Endothelial cell of umbilical vein (primary cell): ENCODE data around the gene RPS6KA4. TPM values are rescaled to one million over a fixed set of nuclear protein-coding genes. Genes with fewer than 3 reads are reported as not detected.

Source experiments
- BruUV-seq: library from RNA; stranded (reverse); fragments of 400-500 nt; replicated peaks from 2 replicates; lab custom pipeline; 2021; lab: Mats Ljungman, UMichigan
- CTCF ChIA-PET: fragments of 300-600, 350-600 bp; sonication (Branson Sonifier 250); formaldehyde crosslinking; loops from one replicate; lab custom pipeline; 2021; ENCODE audit warnings: antibody characterized with exemption, inconsistent platforms; lab: Charles Lee
- POLR2A ChIA-PET: fragments of 300-600, 350-600 bp; sonication (Branson Sonifier 250); formaldehyde crosslinking; loops from one replicate; lab custom pipeline; 2021; ENCODE audit warnings: antibody characterized with exemption, inconsistent platforms; lab: Charles Lee
- DNase-seq: peaks from one replicate; pipeline ENCODE4 v3.0.0-alpha.2; 2011; ENCODE audit warnings: low read depth, low spot score
- FAIRE-seq: peaks from 2 replicates; lab custom pipeline; 2011; peaks lifted over from hg19 to GRCh38; lab: Jason Lieb, UNC
- H2AFZ ChIP-seq: 2 replicates; pipeline ENCODE4 v1.6.0; 2012; ENCODE audit warnings: low read depth, low read length, control low read depth, inconsistent platforms
- H3K27ac ChIP-seq: 2 replicates; pipeline ENCODE4 v1.5.1; 2011; ENCODE audit warnings: low read depth, mild to moderate bottlenecking, control low read depth, low read length, moderate library complexity; ENCODE audit not compliant: insufficient read depth
- H3K27me3 ChIP-seq, 2 experiments: 2 replicates each; pipeline versions ENCODE4 v1.6.0 to v1.6.1; 2011; ENCODE audit warnings: low read length in 2 of 2, mixed read lengths in 1 of 2; ENCODE audit not compliant: control insufficient read depth in 2 of 2, insufficient read depth in 2 of 2
- H3K36me3 ChIP-seq, 2 experiments: 2 replicates in 1 of 2; 3 replicates in 1 of 2; pipeline ENCODE4 v1.5.1; 2011; ENCODE audit warnings: low read length in 2 of 2, mild to moderate bottlenecking in 1 of 2, moderate library complexity in 1 of 2; ENCODE audit not compliant: control insufficient read depth in 2 of 2, insufficient read depth in 2 of 2; ENCODE audit errors: extremely low read depth in 1 of 2
- H3K4me1 ChIP-seq: 3 replicates; pipeline ENCODE4 v1.5.1; 2011; ENCODE audit warnings: mild to moderate bottlenecking, low read length; ENCODE audit not compliant: control insufficient read depth, insufficient read depth; ENCODE audit errors: extremely low read depth
- H3K4me2 ChIP-seq: 2 replicates; pipeline ENCODE4 v1.6.1; 2011; ENCODE audit warnings: low read length, control low read depth, mixed read lengths; ENCODE audit not compliant: insufficient read depth
- H3K4me3 ChIP-seq, 3 experiments: fragments of 200-600 bp in 1 of 3; sonication (generic), shearing (Covaris generic) in 1 of 3; replicated peaks in 1 of 3; 2 replicates each; pipeline ENCODE4 v1.5.1; 2011 to 2016; ENCODE audit warnings: control low read depth in 3 of 3, low read length in 3 of 3, mild to moderate bottlenecking in 2 of 3, inconsistent platforms in 1 of 3, low read depth in 1 of 3, moderate library complexity in 1 of 3; ENCODE audit not compliant: insufficient read depth in 1 of 3
- H3K79me2 ChIP-seq: 2 replicates; pipeline ENCODE4 v1.6.0; 2012; ENCODE audit warnings: low read length, inconsistent platforms; ENCODE audit not compliant: control insufficient read depth, insufficient read depth
- H3K9ac ChIP-seq: replicated peaks from 2 replicates; pipeline ENCODE3; 2011; ENCODE audit warnings: low read length, control low read depth; ENCODE audit not compliant: insufficient read depth; ENCODE audit errors: extremely low read depth
- H3K9me1 ChIP-seq: replicated peaks from 3 replicates; pipeline ENCODE4 v1.6.0; 2011; ENCODE audit warnings: mild to moderate bottlenecking, low read length; ENCODE audit not compliant: control insufficient read depth, insufficient read depth; ENCODE audit errors: extremely low read depth
- H3K9me3 ChIP-seq: replicated peaks from 2 replicates; pipeline ENCODE4 v1.5.1; 2012; ENCODE audit warnings: low read length, inconsistent platforms; ENCODE audit not compliant: control insufficient read depth, insufficient read depth
- H4K20me1 ChIP-seq: replicated peaks from 2 replicates; pipeline ENCODE3; 2011; ENCODE audit warnings: mild to moderate bottlenecking, low read length; ENCODE audit not compliant: control insufficient read depth, insufficient read depth; ENCODE audit errors: extremely low read depth
- CTCF ChIP-seq, 2 donors: IDR thresholded peaks; 1 replicate in 1 of 2; 2 replicates in 1 of 2; pipeline ENCODE4 v1.5.1; 2011; ENCODE audit warnings: low read length in 2 of 2, mild to moderate bottlenecking in 2 of 2, moderate library complexity in 2 of 2, control low read depth in 1 of 2, inconsistent platforms in 1 of 2, low read depth in 1 of 2; ENCODE audit not compliant: insufficient read depth in 1 of 2; ENCODE audit errors: extremely low read depth in 1 of 2
- EZH2 ChIP-seq: IDR thresholded peaks from 2 replicates; pipeline ENCODE4 v1.6.1; 2012; ENCODE audit warnings: borderline replicate concordance, low read depth, mild to moderate bottlenecking, moderate library complexity, low read length, inconsistent platforms; ENCODE audit not compliant: severe bottlenecking
- FOS ChIP-seq: IDR thresholded peaks from 2 replicates; pipeline ENCODE4 v1.6.1; 2011; ENCODE audit warnings: mild to moderate bottlenecking, low read length, moderate library complexity, borderline replicate concordance; ENCODE audit not compliant: insufficient read depth
- GATA2 ChIP-seq: IDR thresholded peaks from 2 replicates; pipeline ENCODE4 v1.7.0; 2011; ENCODE audit warnings: low read depth, mild to moderate bottlenecking, moderate library complexity, mixed read lengths, low read length; ENCODE audit not compliant: insufficient read length, insufficient read depth
- JUN ChIP-seq: IDR thresholded peaks from 2 replicates; pipeline ENCODE4 v1.6.1; 2011; ENCODE audit warnings: borderline replicate concordance, low read depth; ENCODE audit not compliant: insufficient read length, insufficient read depth
- MAX ChIP-seq: IDR thresholded peaks from 2 replicates; pipeline ENCODE4 v1.6.1; 2011; ENCODE audit not compliant: insufficient read depth, insufficient read length
- MYC ChIP-seq: IDR thresholded peaks from one replicate; pipeline ENCODE4 v1.6.1; 2011; ENCODE audit warnings: mild to moderate bottlenecking, low read depth, low read length
- POLR2A ChIP-seq: IDR thresholded peaks from 2 replicates; pipeline ENCODE4 v1.6.1; 2012; ENCODE audit warnings: low read depth, mild to moderate bottlenecking, control low read depth, low read length
- POLR2AphosphoS5 ChIP-seq: IDR thresholded peaks from 2 replicates; pipeline ENCODE4 v1.6.1; 2012; ENCODE audit warnings: low read depth, mild to moderate bottlenecking, control low read depth, low read length, moderate library complexity; ENCODE audit not compliant: insufficient read depth
- dilution Hi-C: fragments of 300-500 bp; cut with MboI; formaldehyde crosslinking; loops from one replicate; pipeline ENCODE4 v1.15.0; 2019; ENCODE audit warnings: low sequenced_read_pairs; ENCODE audit not compliant: extremely low pct_ligation_motif_present
- intact Hi-C: fragments of 100-400 bp; cut with micrococcal nuclease; formaldehyde crosslinking; loops from one replicate; pipeline ENCODE4 v1.10.0; 2022
- polyA plus RNA-seq, 4 experiments: library from polyadenylated mRNA; depleted of rRNA in 3 of 4; stranded (reverse) in 3 of 4; unstranded in 1 of 4; fragments of >200 nt; gene quantifications; 2 replicates each; pipeline versions ENCODE4 v1.2.1 to v1.2.3, GENCODE V29; 2011 to 2012; ENCODE audit warnings: missing spikeins in 1 of 4
- total RNA-seq: library from RNA; stranded (reverse); gene quantifications from 2 replicates; pipeline ENCODE4 v1.2.3, GENCODE V29; 2021

The RPS6KA4 gene
- total and polyA plus RNA-seq, 2 donors (not counting 3 experiments of a cell fraction or from before 2014, with no cell fraction given) = 26.5 to 44.1 TPM

- no peaks in the 10 kb centered on the region for H3K4me1 ChIP-seq
- POLR2A ChIA-PET = no interaction called here
- dilution Hi-C loops = no loop called here
- no peaks in the 10 kb centered on the region for H3K79me2 ChIP-seq
- H3K36me3 ChIP-seq = no peaks in the 10 kb centered on the region
- no TSS peak for BruUV-seq
- H3K9me3 ChIP-seq = no peaks in the 10 kb centered on the region
- H2AFZ ChIP-seq = no peak overlapping the region
- peaks cover 0 to 2% of the 10 kb centered on the region in 2 experiments for H3K27me3 ChIP-seq
- H3K27ac ChIP-seq = no peak overlapping the region
- no peaks in the 10 kb centered on the region for H3K9me1 ChIP-seq
- CTCF ChIA-PET = no interaction called here
- intact Hi-C loops = no loop called here
- TF ChIP-seq POLR2A (no peak), CTCF (IDR thresholded peaks at IDR 0.05; ENCODE audit: extremely low read depth in 1 of 2, insufficient read depth in 1 of 2, low read depth in 1 of 2, low read length in 2 of 2) (no peak), MYC (no peak), EZH2 (no peak), MAX (no peak), FOS (no peak), POLR2AphosphoS5 (no peak), GATA2 (no peak), JUN (no peak)
- no peak overlapping the region for H3K9ac ChIP-seq
- no peaks in the 10 kb centered on the region for H4K20me1 ChIP-seq
- DNase-seq (no peak), FAIRE-seq (no peak)
- H3K4me3 ChIP-seq = no peak overlapping the region
- no peak overlapping the region for H3K4me2 ChIP-seq
These were observed 56.3 kb downstream of the RPS6KA4 start for GRCh38 chr11:64415286-64415685.
